IPS-NIHi7 (cell line): ENCODE data around the gene AREG.

Source experiments
- DNase-seq: peaks from one replicate; pipeline ENCODE4 v3.0.0; 2012; ENCODE audit warnings: mixed read lengths; ENCODE audit errors: extremely low spot score

The AREG gene

DNA sequence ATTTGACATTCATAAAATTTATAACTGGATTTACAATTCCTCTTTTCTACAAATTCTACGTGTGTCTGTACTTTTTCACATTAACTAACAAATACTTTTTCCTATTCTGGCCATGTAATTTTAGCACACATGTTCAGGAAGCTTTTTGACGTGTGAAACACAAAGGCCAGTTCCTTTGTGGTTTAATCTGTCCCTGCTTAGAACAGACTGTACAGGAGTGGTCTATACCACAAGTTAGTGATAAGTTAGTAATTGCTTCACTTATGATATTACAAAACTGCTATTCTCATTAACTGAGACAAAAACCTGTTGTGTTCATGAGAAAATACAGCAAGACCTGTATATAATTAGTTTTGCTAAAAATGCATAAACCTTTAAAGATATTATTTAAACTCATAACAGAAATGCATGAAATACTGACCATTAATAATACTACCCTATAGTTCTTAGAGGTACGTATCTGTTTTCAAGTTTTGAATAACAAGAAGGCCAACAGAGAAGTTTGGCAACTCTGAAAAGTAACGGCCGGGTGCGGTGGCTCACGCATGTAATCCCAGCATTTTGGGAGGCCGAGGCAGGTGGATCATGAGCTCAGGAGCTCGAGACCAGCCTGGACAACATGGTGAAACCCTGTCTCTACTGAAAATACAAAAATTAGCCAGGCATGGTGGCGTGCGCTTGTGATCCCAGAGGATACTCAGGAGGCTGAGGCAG lies 13.7 kb upstream of the AREG start:
- no peak for DNase-seq

DNA sequence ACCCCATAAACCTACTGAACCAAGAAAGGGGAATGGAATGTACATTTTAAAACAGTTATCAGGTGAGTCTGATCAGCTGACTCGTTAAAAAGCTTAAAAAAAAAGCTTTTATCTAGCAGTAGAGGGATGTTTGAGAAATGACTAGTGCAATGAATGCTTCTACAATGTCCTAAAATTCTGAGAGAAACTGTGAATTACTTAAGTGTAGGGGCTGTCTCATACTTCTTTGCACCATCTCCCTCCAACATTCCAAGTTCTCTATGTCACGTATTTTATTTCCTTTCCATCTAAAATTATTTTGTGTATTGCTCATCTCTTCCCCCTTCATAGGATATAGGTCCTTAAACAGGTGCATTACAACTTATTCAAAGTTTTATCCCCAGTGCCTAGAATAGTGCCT lies 11.9 kb upstream of the AREG start:
- DNase-seq, result no peak

DNA sequence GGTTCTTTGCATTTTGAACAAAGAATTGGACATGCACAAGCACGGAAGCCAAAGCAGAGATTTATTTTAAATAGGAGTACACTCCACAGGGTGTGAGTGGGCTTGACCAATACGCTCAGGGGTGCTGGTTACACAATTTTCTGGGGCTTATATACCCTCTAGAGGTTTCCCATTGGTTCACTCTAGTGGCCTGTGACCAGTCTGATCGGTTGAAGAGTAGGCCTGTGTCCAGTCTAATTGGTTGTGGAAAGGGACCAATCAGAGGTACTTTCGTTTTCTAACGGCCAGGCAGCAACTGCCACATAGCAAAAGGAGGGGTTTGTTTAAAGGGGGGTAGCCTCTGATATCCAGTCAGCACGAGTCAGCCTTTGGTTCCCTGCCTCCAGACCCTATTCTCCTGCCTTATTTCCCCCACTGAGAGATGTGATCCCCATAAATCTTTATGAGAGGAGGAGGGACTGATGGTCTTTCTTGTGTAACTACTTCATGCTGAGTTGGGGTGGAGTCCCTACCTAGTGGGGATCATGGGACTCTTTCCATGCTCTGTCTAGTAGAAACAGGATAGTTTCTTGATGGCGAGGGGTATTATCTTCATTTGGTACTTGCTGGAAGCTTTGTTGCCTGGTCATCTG lies 11.3 kb upstream of the AREG start:
- no peak for DNase-seq

GRCh38 chr4:74435296-74435695 lies 9.6 kb upstream of the AREG start:
- no peak for DNase-seq

DNA sequence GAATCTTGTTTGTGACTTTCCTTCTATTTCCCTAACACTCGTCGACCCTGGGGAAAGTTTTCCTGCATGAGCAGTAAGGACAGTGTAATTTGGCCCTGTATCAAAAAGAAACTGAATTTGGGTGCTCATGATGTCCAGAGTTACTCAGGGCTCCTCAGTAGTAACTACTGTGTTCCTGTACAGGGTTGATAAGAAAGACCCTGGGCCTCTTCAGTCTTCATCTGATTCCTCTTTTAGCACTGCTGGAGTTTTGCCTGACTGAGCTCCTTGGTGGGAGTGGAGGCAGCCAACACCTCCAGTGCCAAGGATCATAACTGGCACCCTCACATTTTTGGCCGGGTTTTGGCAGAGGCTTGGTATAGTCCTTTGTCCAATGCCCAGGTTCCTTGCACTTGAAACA lies 7.1 kb upstream of the AREG start:
- no peak for DNase-seq

GRCh38 chr4:74438661-74439060 lies 6.3 kb upstream of the AREG start:
- no peak for DNase-seq

DNA sequence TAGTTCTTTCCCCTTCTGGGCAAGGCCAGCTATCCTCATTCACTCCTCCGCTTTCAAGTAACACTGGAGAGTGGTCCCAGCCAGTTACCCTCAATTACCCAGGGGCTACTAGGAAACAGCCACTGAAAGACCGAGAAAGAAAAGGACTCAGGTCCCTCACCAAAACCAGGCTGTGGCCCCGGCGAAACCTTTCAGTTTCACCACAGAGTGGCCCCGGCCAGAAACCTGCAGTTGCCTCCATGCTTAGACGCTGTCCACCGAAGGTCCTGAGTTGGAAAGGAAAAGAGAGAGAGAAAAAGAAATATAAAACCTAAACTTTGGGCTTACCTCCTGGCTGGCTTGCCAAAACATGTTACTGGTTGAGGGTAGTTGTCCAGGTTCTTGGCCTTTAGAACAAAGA lies 5.0 kb upstream of the AREG start:
- DNase-seq, result no peak

DNA sequence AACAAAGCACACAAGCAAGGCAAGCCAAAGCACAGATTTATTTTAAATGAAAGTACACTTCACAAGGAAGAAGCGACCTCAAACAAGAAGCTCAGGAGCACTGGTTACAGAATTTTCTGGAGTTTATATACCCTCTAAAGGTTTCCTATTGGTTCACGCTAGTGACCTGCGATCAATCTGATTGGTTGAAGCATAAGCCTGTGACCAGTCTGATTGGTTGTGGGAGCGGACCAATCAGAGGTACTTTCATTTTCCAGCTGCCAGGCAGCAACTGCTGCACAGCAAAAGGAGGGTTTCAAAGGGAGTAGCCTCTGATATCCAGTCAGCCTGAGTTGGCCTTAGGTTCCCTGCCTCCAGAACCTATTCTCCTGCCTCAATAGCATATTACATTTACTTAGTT lies 4.6 kb upstream of the AREG start:
- DNase-seq, result no peak

DNA sequence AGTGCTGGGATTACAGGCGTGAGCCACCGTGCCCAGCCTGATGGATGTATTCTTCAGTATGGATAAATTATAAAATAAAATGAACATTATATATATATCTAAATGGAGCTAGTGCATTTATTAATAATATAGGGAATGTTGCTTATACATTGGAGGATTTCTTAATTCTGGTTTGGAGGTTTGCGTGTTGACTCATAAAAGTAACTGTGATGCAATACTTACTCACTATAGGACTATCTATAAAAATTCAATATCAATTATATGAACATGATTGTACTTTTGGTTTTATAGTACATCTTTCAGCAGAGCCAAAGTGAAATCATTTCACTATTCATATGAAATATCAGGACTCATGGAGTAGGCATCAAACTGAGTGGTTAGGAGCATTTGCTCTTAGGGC lies 3.2 kb upstream of the AREG start:
- DNase-seq, result no peak

GRCh38 chr4:74446193-74446868 lies 1.4 kb downstream of the AREG start:
- DNase-seq, result no peak

- no peak for DNase-seq
Observed at GRCh38 chr4:74446896-74447295, 2.0 kb downstream of the AREG start.

DNA sequence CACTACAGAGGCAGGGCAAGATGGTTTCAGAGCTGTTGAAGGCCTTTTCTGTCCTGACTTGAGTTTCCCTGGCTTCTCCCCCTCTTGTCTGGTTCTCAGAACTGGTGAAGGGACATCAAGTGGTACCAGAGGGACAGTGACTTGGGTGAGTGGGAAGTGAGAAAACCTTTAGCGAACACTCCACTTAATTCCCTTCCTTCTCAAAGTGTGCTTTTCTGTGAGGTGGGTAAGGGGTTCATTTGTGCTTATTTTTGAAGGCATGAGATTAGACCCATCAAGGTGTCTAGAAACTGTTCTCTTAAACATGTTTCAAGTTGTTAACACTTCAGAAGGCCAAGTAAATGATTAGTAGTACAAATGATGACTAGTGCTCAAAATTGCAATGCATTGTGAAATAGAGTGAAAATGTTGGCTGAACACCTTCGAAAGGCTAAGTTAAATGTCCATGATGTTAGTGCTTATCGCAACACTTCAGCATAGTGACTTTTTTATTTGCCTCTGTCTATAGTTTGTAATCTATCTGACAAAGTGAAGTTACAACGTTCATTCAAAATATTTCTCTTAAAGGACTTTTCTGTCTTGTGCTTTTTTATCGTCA lies 2.8 kb downstream of the AREG start:
- no peak for DNase-seq

DNA sequence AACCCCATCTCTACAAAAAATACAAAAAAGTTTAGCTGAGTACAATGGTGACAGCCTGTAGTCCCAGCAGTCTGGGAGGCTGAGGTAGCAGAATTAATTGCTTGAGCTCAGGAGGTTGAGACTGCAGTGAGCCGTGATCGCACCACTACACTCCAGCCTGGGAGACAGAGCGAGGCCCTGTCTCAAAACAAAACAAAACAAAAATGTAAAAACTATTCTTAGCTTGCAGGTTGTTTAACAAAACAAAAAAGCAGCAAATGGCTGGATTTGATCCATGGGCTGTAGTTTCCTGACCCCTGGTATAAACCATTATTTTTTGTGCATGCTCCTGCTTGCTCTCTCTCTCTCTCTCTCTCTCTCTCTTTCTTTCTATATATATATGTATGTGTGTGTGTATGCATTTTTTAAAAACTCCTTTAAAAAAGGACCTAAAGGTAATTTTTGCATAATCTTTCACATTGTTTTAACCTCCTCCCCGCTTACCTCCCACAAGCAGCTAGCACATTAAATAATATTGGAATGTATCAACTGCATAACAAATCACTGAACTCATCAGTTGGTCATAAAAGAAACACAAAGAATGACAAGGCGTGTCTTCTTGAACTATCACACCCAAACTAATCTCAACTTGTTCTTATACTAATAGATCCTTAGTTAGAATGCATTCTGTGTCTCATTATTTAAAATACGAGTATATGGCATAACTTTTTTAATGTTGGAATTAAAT lies 4.8 kb downstream of the AREG start:
- no peak for DNase-seq

- no peak for DNase-seq
Observed at GRCh38 chr4:74450298-74450683, 5.4 kb downstream of the AREG start.

DNA sequence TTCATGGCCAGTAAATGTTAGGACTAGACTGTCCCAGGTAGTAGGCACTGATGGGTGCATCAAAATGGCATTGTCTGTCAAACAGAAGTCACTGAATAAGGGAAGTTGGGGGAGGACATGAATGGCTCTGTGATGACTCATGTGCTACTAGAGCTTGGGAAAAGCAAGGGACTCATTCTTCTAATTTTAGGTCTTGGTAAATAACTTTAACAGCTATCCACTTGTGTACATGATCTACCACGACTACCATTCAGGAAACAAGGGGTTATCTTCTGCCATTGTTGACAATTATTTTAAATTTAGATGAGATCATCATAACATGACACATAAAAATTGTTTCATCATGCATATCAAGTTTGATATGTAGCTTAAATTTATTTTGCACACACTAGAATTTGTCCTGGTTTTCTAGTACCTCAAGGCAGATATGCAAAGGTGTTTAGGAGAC lies 6.3 kb downstream of the AREG start:
- DNase-seq, result peak; percentile 18

GRCh38 chr4:74453037-74453635 lies 8.2 kb downstream of the AREG start:
- DNase-seq, result no peak

DNA sequence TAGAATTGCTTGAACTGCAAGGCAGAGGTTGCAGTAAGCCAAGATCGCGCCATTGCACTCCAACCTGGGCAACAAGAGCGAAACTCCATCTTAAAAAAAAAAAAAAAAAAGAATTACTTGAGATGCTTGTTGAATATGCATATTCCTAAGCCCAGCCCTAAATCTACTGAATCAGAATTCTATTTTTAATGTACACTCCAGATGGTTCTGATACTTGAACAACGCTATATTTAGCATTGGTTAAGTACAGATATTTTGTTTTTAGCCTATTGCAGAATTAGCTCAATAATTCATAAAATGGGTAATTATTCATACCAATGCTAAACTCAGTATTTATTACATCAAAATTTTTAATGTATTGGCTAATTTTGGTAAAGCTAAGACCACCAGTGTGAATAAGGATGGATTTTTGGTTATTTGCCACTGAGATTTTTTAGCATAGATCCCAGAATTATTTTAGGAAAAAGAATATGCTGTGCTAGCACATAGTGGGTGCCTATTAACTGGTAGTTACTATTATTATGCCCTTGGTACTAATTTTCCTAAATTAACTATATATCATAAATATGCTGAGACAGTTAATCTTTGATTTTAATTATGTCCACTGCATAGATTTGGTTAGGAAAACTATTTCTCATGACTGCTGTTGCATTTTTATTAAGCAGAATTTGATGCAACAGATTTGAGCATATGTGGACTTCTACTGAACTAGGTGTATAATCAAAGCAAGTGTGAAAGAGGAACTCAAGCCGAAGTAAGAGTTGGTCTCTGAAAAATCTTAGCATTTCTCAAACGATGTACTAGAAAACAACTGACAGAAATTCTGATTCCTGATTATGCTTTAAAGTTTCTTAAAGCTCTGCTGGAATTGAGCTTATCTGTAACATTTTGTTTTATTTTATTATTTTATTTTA lies 9.2 kb downstream of the AREG start:
- DNase-seq, result no peak

GRCh38 chr4:74455361-74456055 lies 10.6 kb downstream of the AREG start:
- DNase-seq, result no peak

DNA sequence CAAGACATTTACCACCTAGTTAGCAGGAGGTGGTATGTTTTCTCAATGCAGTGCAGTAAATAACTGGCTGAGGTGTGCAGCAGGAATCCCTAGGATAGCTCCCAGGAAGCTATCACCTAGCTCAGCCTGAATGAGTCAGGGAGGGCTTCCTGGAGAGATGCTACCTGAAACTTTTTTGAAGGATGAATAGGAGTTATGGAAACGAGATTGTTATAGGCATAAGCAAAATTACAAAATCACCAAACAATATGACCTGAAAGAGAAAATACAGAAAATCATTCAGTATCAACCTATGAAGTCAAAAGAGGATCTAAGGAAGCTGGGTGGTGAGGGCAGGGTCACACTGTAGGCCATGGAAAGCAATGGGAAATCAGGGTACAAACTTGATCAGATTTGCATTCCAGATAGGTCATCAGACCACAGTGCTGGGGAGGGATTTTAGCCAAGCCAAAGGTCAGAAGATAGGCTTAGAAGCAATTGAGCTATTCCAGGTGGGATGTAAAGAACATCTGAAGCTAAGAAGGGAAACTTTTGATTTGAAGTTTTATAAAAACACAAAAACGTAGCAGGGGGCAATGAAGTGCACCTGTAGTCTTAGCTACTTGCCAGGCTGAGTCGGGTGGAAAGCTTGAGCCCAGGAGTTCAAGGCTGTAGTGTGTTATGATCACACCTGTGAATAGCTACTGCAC lies 11.3 kb downstream of the AREG start:
- DNase-seq, result no peak
